Head of caudate nucleus (tissue), 42 donors: ENCODE measurements around the gene OR51G2.
"Not testable (repeated sequence)": the region's sequence is repeated elsewhere in the genome, so short reads cannot be mapped to it uniquely, and the experiment has no call there.

Experiments used
- DNase-seq, 42 donors: peaks; one replicate each; pipeline versions ENCODE4 v3.0.0 to v3.0.0-alpha.2; 2020 to 2021; ENCODE audit warnings: mixed read lengths in 7 of 42
- intact Hi-C: fragments of 100-400 bp; cut with DNase I; formaldehyde crosslinking; loops from one replicate; pipeline ENCODE4 v1.15.0; 2022

OR51G2 gene

GRCh38 chr11:4919250-4919649, at the start of gene OR51G2:
Gene OR51G2 (minus strand): TSS chr11:4919350. CDS start chr11:4915663, 3,687 bp downstream.
- DNase-seq: no peak
- intact Hi-C loops: no loop called here

- intact Hi-C loops: no loop called here
- DNase-seq: no peak
Measured at GRCh38 chr11:4962816-4963215, 43.7 kb upstream of the OR51G2 start.

- intact Hi-C loops: no loop called here
- DNase-seq: no peak
Measured at GRCh38 chr11:4960877-4961276, 41.7 kb upstream of the OR51G2 start.

- intact Hi-C loops: no loop called here
Measured at GRCh38 chr11:4957396-4957795, 38.2 kb upstream of the OR51G2 start.

GRCh38 chr11:4955613-4956012, 36.5 kb upstream of the OR51G2 start, which contains the start of gene OR51A2:
Gene OR51A2 (minus strand): TSS chr11:4955713. CDS start chr11:4955713, 0 bp downstream.
- DNase-seq, intact Hi-C loops: not testable (repeated sequence)

More at GRCh38 chr11:4957396-4957795, 38.2 kb upstream of the OR51G2 start:
- DNase-seq: no peak

GRCh38 chr11:4947505-4947904, 28.4 kb upstream of the OR51G2 start, which contains the start of gene OR51A4:
Gene OR51A4 (minus strand): TSS chr11:4947605. CDS start chr11:4947100, 505 bp downstream.
- DNase-seq: no peak
- intact Hi-C loops: no loop called here

- no peak for DNase-seq
- intact Hi-C loops: no loop called here
Measured at GRCh38 chr11:4936745-4937144, 17.6 kb upstream of the OR51G2 start.

GRCh38 chr11:4932751-4933150, 13.6 kb upstream of the OR51G2 start:
- intact Hi-C loops: no loop called here
- DNase-seq: no peak

- no peak for DNase-seq
Measured at GRCh38 chr11:4926608-4927007, 7.5 kb upstream of the OR51G2 start.

GRCh38 chr11:4924239-4924638, 5.1 kb upstream of the OR51G2 start, which contains the start of gene OR51G1:
Gene OR51G1 (minus strand): TSS chr11:4924339. CDS start chr11:4924339, 0 bp downstream.
- DNase-seq: no peak

More at GRCh38 chr11:4926608-4927007, 7.5 kb upstream of the OR51G2 start:
- intact Hi-C loops: no loop called here

GRCh38 chr11:4922304-4922703, 3.2 kb upstream of the OR51G2 start:
- intact Hi-C loops: no loop called here
- no peak for DNase-seq

More at GRCh38 chr11:4924239-4924638, 5.1 kb upstream of the OR51G2 start, which contains the start of gene OR51G1:
- intact Hi-C loops: no loop called here

GRCh38 chr11:4921796-4922195, 2.6 kb upstream of the OR51G2 start:
- intact Hi-C loops: no loop called here
- DNase-seq: no peak

- no peak for DNase-seq
- intact Hi-C loops: no loop called here
Measured at GRCh38 chr11:4916581-4916980, 2.6 kb downstream of the OR51G2 start.

- DNase-seq: no peak
- intact Hi-C loops: no loop called here
Measured at GRCh38 chr11:4903484-4903883, 15.7 kb downstream of the OR51G2 start, which contains the start of gene OR51A7. Gene OR51A7 (plus strand): TSS chr11:4903783. CDS start chr11:4907370, 3,587 bp downstream.

- DNase-seq: no peak
- intact Hi-C loops: no loop called here
Measured at GRCh38 chr11:4891996-4892640, 27.0 kb downstream of the OR51G2 start.

GRCh38 chr11:4890279-4890678, 28.9 kb downstream of the OR51G2 start:
- intact Hi-C loops: no loop called here
- no peak for DNase-seq

GRCh38 chr11:4887591-4887990, 31.6 kb downstream of the OR51G2 start:
- DNase-seq: no peak
- intact Hi-C loops: no loop called here

GRCh38 chr11:4886186-4886585, 33.0 kb downstream of the OR51G2 start:
- intact Hi-C loops: no loop called here
- DNase-seq: no peak

GRCh38 chr11:4884361-4884760, 34.8 kb downstream of the OR51G2 start:
- intact Hi-C loops: no loop called here
- DNase-seq: no peak

GRCh38 chr11:4882543-4882942, 36.6 kb downstream of the OR51G2 start:
- intact Hi-C loops: no loop called here
- no peak for DNase-seq
